ENCODE results near the gene GFY. TPM values are rescaled to one million over a fixed set of nuclear protein-coding genes. Genes with fewer than 3 reads are reported as not detected.
A peak's percentile ranks its signal among the peaks of the same experiment; 100 is the strongest.
"Not testable (repeated sequence)": the region's sequence is repeated elsewhere in the genome, so short reads cannot be mapped to it uniquely, and the experiment has no call there.

The GFY gene
- total and polyA plus RNA-seq, 9 of the 15 experiments (the other 6 are each of a cell fraction or from before 2014, with no cell fraction given) = 0.06 to 0.40 (median 0.19) TPM; not detected in 3

- TF ChIP-seq TBP (optimal IDR thresholded peaks at IDR 0.05; ENCODE audit: low read depth, low read length) (peak; percentile 40), C11orf30 (IDR thresholded peaks at IDR 0.05; ENCODE audit: low read depth) (no peak)
These were observed 18.3 kb downstream of the GFY start (continued) for GRCh38 chr19:49443366-49444099.

GRCh38 chr19:49444100-49444700, 19.0 kb downstream of the GFY start:
- TF ChIP-seq ZNF512 (tag; IDR thresholded peaks at IDR 0.05) = peak; percentile 76
- POLR2A ChIA-PET = interaction anchor here (0.6 to 1.7 kb wide), 2 partner anchors 9 to 199 kb away, joined by 3 to 5 read pairs; partner anchors contain the start of gene ALDH16A1
- WGBS (ENCODE audit: insufficient coverage, low coverage, missing lambda C conversion rate) = 60% methylated on average over 3 of the region's 5 CpGs
- BruUV-seq (replicated peaks); FAIRE-seq; H3K9me1 ChIP-seq (ENCODE audit: control insufficient read depth, insufficient read depth, low read length); H3K4me3 ChIP-seq; H3K27ac ChIP-seq (ENCODE audit: extremely low read depth, low read depth, low read length); H3K9ac ChIP-seq (ENCODE audit: insufficient read depth in 1 of 2, low read depth in 2 of 2, low read length in 2 of 2); H3K9me3 ChIP-seq (replicated peaks; ENCODE audit: control insufficient read depth, insufficient read depth, low read depth, low read length); ATAC-seq; in situ Hi-C loops (cut with MboI); DNase-seq (ENCODE audit: extremely low read depth in 1 of 4, low spot score in 3 of 4); H4K20me1 ChIP-seq (replicated peaks; ENCODE audit: control insufficient read depth, insufficient read depth, low read length): not testable (repeated sequence)
- H3K4me1 ChIP-seq (replicated peaks in 1 of 2; ENCODE audit: control insufficient read depth in 2 of 2, insufficient read depth in 2 of 2, low read length in 2 of 2) = peaks cover 33 to 66% of the 10 kb centered on the region in 2 experiments
- CTCF ChIA-PET (ENCODE audit: low intra/inter-chr PET ratio) = interaction anchor here (0.6 to 3.1 kb wide), 5 partner anchors 52 to 222 kb away, joined by 3 to 59 read pairs (median 4); partner anchors contain the start of genes DKKL1 and KASH5
- H3K4me2 ChIP-seq (ENCODE audit: insufficient read depth, low read length) = peak overlapping the region; percentile 89
- H2AFZ ChIP-seq (ENCODE audit: low read depth, low read length) = peak overlapping the region; percentile 99
- H3K36me3 ChIP-seq (ENCODE audit: control insufficient read depth, insufficient read depth, low read length) = peaks cover 30% of the 10 kb centered on the region; the same call in 2 of the 3 replicates
- peaks cover 12% of the 10 kb centered on the region for H3K79me2 ChIP-seq (ENCODE audit: control insufficient read depth, insufficient read depth, low read length)
- peaks cover 7 to 16% of the 10 kb centered on the region in 2 experiments; a peak in 3 of 5 replicates for H3K27me3 ChIP-seq (ENCODE audit: control insufficient read depth in 2 of 2, insufficient read depth in 2 of 2, low read length in 2 of 2)
- intact Hi-C loops (cut with micrococcal nuclease) = loop anchor here (5.0 to 10.0 kb wide), 2 partner anchors 179 to 292 kb away; no protein-coding TSS in a partner anchor
